NCI-H2171 (cell line): Measurements from ENCODE around the gene INPP5B.
"Not testable (repeated sequence)": the region's sequence is repeated elsewhere in the genome, so short reads cannot be mapped to it uniquely, and the experiment has no call there.

Experiments
- DNase-seq: peaks from one replicate; lab custom pipeline; 2025; lab: John Stamatoyannopoulos, UW

INPP5B gene

DNA sequence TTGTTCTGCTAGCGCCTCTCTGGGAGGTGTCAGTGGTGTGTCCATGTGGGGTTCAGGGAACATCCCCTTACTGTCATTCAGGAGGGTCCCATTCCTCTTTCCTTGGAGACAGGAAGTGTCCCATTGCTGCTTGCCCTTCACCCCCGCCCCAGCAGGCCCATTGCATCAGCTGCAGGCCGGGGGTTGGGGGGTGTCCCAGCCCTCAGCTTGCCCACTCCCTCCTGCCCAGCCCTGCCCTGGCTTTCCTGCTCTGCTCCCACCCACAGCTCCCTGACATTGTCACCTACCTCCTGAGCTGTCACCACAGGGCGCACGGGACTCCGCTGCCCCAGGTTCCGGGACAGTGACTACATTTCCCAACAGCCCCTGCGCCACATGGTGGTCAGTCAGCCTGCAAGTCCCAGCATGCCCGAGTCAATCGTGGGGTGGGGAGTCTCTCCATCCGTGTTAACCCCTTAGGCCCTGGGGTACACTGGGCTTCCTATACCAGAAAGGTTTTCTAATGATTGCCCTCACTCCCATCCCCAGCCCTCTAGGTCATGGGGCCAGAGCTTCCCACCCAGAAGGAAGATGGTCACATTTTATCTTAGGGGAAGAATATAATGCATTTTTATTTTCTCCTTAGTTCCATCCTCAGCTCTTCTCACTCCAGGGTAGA is at the start of gene INPP5B:
TSS of gene INPP5B (minus strand) at position 351 of the 658 bp plus-strand sequence. CDS start 745 bp downstream, outside the sequence.
- no peak for DNase-seq

DNA sequence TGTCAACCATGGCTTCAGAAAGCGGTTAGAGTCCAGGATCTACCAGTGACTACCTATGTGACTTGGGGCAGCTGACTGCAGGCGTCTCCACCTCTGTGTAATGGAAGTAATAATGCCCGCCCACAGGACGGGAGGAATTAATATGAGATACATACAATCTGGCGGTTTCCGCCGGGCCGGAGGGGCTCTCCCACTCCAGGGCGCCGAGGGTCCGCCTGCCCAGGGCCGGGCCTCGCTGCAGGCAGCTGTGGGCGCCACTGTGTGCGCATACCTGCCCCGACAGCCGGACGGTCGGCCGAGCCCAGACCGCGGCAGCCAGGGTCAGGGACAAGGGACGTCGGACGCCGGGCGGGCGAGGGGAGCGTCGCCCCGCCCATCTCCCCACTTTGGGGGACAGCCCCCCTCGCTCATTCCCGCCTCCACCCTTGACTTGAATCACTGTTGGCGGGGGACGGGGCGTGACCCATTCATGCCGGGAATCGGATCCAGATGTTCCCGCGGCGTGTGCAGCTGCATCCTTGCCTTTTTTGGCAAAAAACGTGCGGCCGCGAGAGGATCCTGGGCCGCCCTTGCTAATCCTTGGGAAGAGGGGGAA is 49.0 kb upstream of the INPP5B start:
- DNase-seq = peak; percentile 51

DNA sequence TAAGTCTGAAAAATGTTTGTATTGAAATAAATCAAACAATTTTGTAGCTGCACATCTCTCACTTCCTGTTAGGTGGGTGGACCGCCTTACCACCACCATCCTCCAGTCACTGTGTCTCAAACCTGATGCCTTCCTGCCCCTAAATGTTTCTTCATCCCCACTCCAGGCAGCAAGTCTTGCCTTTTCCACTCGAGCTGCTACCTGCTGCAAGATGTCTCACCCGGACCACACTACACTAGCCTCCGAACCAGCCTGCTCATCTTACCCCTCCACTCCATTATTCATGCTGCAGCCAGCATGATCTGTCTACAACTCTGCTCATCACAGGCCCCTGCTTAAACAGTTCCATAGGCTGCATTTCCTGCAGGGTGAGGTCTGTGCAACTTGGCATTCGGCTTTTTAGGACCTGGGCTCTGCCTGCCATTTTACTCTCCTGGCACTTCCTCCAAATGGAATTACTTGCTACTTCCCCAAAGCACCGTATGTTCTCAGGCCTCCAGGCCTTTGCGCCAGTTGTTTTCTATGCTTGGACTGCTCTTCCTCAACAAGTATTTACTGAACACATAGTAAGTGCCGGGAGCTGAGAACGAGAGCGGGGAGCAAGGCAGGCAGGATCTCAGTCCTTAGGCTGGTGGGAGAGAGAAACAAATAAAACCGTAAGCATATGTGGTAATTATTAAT is 48.2 kb upstream of the INPP5B start:
- DNase-seq = no peak

DNA sequence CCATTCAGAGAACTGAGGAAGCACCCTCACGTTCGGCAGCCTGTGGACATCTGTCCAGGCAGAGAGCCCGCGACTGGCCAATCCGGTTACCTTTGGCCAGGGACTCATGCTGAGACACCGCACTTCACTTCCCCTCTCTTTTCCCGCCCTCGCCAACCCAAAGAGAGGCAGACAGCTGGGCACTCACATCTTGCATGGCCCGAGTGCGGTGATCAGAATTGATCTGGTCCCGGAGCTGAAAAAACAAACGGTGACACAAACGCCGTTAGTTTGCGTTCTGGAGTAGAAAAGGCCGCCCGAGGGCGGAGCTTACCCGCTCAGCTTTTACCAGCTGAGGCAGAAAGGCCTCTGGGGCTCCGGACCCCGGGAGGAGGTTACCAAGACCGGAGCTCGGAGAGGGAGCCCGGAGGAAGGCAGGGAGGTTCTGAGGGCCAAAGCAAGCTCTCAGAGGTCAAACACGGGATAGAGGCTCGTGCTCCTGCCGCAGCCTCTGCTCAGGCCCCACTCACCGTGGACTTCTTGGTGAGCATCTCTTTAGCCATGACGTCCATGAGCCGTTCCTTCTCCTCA is 42.6 kb upstream of the INPP5B start:
- DNase-seq = no peak

DNA sequence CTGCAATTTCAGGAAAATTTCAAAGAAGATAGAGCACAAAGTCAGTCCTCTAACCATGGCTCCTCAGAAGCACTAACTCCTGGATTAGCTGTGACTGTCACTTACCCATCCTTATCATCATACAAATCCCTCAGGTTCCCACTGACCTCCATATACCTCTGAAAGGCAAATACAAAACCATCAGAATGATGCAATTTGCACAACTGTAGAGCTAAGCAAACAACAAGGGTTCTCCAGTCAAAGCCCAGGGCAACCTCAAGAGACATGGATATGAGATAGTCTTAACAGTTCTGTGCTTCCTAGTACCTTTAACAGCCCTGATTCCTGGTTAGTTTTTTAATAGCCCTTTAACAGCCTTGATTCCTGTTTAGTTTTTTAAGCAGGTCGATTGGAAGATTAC is 40.8 kb upstream of the INPP5B start:
- no peak for DNase-seq

DNA sequence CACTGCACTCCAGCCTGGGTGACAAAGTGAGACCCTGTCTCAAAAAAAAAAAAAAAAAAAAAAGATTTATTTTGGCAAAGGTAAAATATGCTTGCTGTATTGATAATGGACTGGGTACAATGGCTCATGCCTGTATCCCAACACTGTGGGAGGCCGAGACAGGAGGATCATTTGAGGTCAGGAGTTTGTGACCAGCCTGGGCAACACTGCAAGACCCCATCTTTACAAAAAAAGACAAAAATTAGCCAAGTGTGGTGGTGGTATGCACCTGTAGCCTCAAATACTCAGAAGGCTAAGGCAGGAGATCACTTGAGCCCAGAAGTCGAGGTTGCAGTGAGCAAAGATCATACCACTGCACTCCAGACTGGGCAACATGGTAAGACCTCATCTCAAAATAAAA is 36.7 kb upstream of the INPP5B start:
- no peak for DNase-seq

DNA sequence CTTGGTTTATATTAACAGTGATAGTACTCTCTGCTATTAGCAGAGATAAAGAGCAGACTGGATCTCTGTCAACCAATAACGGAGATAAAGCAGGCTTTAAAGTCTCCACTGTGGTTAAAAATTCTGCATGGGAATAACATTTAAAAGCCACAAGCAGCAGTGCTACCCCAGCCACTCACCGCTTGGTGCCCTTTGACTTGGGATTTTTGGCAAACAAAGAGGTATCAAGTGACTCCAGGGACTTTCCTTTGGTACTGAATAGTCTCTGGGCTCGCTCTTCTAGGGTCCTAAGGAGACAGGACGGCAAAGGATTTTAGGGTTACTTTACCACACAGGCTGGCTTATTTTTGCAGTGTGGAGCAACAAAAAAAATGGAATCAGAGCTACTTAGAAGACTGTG is 31.7 kb upstream of the INPP5B start:
- no peak for DNase-seq

DNA sequence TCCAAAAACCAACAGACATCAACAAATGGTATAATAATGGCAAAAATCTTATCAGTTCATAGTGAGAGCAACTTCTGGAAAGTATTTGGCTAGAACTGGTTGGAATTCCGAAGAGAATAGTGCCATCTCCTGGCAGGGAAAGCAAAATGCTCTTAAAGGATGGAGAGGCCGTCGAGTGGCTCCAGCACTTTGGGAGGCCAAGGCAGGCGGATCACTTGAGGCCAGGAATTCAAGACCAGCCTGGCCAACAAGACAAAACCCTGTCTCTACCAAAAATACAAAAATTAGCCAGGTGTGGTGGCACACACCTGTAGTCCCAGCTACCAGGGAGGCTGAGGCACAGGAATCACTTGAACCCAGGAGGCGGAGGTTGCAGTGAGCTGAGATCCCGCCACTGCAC is 28.2 kb upstream of the INPP5B start:
- DNase-seq = peak; percentile 2

DNA sequence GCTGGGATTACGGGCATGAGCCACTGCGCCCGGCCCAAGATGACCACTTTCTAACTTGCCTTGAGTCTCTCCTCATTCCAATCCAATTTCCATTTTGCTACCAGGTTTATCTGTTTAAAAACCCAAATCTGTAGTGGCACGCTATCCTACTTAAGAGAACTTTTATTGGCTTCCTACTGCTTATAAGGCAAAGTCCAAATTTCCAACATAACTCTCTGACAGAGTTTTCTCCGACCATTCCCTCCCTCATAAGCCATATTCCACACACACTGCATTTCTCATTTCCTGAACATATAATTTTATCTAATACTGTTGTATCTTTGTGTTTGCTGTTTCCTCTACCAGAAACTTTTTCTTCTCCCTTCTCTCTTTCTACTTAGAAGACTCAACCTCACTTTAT is 27.7 kb upstream of the INPP5B start:
- DNase-seq = no peak

DNA sequence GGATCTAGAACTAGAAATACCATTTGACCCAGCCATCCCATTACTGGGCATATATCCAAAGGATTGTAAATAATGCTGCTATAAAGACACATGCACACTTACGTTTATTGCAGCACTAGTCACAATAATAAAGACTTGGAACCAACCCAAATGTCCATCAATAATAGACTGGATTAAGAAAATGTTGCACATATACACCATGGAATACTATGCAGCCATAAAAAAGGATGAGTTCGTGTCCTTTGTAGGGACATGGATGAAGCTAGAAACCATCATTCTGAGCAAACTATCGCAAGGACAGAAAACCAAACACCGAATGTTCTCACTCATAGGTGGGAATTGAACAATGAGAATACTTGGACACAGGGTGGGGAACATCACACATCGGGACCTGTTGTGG is 26.8 kb upstream of the INPP5B start:
- DNase-seq = not testable (repeated sequence)

DNA sequence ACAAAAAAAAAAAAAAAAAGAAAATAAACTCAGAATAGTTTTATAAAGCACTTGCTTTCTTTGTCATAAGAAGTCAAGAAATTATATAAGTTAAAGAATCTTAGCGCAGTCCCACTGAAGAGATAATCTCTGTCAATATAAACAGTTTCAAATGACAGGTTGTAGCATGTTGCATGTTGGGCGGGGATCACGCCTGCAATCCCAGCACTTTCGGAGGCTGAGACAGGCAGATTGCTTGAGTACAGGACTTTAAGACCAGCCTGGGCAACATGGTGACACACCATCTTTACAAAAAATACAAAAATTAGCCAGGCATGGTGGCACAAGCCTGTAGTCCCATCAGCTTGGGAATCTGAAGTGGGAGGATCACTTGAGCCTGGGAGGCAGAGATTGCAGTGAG is 18.4 kb upstream of the INPP5B start:
- no peak for DNase-seq

DNA sequence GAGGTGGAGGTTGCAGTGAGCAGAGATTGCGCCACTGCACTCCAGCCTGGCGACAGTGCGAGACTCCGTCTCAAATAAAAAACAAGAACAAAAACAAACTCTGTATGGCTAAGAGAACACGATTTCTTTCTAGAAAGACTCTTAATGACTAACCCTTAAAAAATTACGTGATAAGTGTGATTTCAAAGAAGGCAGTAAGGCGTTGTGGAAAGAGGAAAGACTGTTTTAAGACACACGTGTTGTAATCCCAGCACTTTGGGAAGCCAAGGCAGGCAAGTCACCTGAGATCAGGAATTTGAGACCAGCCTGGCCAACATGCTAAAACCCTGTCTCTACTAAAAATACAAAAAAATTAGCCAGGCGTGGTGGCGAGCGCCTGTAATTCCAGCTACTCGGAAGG is 17.3 kb upstream of the INPP5B start:
- not testable (repeated sequence) for DNase-seq

DNA sequence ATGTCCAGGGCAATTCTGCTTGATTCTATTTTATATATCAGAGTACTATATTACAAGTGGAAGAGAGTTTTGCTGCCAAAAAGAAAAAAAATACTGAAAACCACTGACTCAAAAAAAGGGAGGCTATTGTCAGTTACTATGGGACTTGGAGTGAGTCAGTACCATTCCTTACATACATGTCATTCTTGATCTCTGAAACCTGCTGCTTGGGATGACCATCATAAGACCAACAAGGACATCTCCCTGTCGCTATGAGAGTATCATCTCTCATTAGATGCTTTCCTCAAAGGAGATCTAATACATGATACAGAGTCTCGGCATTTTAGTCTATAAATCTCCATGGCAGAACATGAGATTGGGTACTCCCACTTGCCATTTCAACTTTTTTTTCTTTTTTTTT is 11.8 kb upstream of the INPP5B start:
- no peak for DNase-seq

DNA sequence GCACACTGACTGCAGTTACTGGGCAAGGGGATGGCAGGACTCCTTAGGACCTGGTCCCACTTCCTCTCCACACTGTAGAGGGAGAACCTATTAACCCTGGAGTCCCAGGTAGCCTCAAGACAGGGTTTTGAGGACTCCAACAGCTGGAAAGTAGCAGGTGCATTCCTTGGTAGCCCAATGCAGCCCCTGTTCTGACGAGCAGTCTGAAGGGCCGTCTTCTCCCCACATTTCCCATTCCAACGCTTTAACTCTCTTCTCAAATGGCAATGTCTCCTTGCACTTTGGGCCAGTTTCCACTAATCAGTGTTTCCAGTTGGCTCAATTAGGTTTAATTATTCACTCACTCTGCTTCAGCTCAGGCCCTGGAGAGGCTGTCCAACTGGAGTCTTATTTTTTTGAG is 8.8 kb upstream of the INPP5B start:
- no peak for DNase-seq

DNA sequence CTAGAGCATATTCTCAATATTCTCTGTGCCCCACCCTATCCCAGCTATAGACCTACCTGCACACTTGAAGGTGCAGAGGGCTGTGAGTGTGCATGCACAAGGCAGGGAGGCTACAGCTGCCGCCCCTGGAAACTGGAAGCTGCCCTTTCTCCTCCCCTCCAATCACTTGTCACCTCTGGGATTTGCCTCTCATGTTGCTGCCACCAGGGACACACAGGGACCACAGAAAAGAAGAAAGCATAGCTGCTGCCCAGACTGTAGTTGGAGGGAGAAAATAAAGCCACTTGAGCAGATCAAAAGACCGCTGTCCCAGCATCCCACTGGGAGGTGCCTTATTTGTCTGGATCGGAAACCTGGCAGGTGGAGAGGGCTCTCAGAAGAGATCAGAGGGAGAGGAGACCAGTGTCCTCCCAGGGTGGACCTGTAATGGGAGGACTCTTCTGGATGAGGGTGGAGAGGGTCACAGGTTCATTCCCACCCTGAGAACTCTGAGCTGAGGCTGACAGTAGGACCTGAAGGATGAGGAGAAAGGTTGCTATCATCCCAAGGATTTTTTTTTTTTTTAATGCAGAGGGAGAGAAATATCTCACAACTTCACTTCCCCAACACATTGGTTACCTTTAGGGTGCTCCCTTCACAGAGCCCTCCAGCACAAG is 7.6 kb upstream of the INPP5B start:
- DNase-seq = peak; percentile 20

DNA sequence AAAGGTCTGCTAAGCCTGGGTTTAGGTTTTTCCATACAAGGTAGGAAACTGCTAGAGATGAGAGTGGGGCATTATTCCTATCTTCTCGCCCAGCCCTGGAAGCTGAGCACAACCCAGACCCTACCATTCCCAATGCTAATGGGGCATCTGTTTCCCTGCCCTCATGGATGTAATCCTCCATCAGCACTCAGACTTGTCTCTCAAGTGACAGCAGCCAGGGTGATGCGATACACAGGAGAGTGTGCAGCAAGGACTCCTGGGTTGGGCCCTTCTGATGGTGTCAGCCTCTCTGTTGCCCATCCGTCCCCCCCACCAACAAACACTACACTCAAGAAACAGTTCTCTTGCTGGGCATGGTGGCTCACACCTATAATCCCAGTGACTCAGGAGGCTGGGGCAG is 5.9 kb upstream of the INPP5B start:
- no peak for DNase-seq

DNA sequence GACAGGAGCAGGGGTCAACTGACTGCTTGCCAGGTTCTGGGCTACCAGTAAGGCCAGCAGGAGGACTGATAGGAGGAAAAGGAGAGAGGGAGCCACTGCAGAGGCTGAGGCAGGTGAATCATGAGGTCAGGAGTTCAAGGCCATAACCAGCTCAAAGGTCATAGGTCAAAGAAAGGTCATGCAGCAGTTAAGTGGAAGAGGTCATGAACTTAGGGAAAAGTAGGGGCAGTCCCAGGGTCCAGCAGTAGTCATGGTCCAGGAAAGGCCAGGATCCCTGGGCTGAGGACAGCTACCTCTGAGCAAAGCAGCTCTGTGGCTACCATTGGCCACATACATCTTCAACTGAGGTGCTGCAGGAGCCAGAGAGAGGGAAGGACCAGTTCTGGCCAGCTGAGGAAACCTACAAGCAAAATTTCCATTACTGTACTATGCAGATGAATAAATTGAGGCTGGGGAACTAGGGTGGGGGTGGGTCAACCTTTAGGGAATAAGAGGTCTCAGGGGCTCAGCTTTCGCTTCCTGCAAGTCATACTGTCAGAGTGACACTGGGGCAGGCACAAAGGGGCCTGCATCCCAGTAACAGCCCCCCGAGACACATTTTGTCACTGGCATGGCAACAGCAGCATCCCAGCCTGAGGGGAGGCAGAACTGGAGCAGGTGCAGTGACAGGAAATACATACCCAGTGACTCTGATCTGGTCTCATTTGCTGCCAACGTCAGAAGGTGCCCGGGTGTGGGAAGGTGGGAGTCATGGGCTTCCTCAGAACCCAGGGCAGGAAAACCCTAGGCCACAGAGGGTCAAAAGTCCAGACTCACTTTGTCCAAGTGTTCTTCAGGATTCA is 5.2 kb upstream of the INPP5B start:
- DNase-seq = no peak

DNA sequence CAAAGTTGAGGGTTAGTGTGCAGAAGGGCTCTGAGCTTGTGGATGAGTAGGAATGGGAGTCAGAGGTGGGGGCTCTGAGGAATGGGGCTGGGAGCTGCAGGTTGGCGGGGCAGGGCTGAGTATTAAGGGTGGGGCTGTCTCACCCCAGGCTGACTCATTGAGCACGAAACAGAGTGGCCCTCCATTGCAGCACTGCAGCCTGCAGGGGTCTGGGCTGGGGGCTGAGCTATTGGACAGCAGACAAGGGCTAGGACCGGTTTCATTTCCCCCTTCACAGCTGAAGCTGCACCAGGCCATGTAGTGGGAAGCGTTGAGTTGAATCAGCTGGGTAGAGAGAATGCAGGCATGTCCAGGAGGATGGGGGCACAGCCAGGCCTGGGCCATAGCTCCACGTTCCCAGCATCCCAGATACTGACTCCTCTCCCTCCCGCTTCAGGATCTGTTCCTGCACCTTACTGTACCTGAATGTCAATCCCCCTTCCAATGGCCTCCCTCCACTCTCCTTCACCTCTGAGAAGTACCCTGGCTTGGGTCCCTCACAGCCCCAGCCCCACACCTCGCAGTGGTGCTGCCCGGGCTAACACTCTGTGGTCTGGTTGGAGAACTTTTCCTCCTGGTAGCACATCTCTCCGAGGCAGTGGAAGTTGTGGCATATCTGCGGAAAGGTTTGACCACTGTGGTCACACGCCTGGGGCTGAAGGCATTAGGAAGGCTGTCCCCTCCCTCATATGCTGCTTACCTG is 4.4 kb upstream of the INPP5B start:
- DNase-seq = no peak

DNA sequence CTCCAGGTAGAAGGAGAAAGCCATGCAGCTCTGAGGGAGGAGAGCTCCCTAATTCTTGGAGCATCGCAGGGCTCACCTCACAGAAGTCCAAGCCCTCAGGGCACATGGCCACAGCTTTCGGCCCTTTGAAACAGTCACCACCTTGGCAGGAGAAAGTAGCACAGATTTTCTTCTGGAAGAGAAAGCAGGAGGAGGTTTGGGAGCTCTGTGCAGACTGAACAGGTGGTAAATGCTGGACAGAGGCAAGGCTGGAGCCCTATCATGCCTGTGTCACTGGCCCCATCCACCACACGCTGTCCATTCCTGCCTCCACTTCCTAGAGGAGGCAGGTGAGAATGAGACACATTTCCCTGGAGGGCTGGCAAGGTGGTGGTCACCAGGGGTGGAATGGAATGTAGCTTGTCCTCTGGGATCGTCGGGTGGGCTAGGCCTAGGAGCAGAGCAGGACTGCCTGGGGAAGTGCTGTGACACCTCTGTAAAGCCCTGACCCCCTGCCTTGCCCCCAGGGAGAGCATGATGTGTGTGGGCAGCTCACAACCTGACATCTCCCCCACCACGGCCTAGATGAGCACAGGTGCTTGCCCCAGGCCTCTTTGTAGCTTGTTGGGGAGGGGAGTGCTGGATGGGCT is 2.8 kb upstream of the INPP5B start:
- DNase-seq = no peak

DNA sequence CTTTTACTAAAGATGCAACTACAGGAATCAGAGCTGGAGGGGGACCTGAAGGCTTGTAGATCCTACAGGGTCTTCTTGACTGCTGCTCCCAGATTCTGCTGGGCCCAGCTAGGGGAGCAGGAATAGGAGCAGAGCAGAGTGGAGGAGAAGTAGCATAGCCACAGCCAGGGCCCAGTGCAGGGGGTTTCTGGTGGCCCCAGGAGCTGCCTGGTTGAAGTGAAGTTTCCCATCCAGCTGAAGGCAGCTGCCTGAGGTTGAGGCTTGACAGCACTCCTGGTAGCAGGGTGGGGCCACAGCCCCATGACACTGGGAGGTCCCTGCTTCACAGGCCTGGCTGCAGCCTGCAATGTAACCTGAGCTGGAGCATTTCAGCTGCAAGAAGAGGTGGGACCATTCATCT is 2.0 kb upstream of the INPP5B start:
- no peak for DNase-seq

DNA sequence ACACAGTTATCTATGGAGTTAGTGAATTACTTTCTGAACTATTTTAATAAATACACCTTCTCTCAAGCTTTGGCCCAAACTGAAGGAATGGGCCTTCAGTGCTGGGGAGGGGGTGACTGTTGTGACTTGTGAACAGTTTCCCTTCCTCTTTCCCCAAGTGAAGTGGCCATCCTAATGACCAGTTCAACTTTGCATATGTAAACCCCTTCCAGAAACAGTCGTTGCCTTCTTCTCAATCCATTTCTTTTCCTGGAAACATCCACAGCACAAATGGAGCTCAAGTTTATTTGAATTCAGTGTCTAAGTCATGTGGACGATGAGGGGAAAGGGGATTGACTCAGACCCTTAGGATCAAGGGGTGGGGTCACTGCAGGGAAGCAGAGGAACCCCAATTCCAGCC is 1.3 kb upstream of the INPP5B start:
- no peak for DNase-seq
